HG02852 (cell line): ENCODE data around the gene PYGO1.
"Not testable (repeated sequence)": the region's sequence is repeated elsewhere in the genome, so short reads cannot be mapped to it uniquely, and the experiment has no call there.

Experiments
- ATAC-seq: cut with Tn5 transposase; IDR thresholded peaks from one replicate; pipeline ENCODE4 v1.9.1; 2021; ENCODE audit warnings: mild to moderate bottlenecking, moderate library complexity; ENCODE audit not compliant: unreplicated experiment

Gene PYGO1, protein sequence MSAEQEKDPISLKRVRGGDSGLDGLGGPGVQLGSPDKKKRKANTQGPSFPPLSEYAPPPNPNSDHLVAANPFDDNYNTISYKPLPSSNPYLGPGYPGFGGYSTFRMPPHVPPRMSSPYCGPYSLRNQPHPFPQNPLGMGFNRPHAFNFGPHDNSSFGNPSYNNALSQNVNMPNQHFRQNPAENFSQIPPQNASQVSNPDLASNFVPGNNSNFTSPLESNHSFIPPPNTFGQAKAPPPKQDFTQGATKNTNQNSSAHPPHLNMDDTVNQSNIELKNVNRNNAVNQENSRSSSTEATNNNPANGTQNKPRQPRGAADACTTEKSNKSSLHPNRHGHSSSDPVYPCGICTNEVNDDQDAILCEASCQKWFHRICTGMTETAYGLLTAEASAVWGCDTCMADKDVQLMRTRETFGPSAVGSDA

DNA sequence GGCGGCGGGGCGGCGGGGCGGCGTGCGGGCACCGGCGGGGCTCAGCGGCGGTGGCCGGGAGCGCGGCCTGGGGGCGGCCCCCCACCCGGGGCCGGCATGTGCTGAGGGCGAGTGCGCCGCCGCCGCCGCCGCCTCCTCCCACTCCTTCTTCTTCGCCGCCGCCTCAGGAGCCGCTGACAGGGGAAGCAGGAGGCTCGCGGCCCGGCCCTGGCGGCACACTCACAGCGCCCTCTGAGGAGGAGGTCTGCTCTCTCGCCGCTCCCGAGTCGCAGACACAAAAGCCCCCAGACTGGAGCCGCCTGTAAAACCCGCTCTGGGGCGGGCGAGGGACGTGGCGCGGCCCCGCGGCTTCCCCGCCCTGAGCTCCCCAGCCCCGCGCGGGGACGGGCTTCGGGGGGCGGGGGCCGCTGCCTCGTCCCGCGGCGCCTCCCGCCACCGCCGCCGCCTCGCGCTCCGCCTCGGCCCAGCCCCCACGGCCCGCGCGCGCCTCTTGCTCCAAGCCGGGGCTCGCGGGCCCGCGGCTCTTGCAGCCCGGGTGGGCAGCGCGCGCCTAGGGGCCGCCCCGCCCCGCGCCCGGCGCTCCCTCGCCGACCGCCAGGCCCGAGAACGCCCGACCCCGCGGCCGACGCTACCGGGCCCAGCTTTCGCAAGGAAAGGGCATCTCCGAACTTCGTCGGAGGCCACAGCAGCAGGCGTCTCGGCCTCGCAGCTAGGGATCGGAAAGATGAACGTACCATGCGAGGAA lies at the start of gene PYGO1:
PYGO1 (minus strand) TSS at position 276 of the 745 bp plus-strand sequence. CDS start 462 bp downstream, outside the sequence.
- ATAC-seq, result peak; percentile 76

DNA sequence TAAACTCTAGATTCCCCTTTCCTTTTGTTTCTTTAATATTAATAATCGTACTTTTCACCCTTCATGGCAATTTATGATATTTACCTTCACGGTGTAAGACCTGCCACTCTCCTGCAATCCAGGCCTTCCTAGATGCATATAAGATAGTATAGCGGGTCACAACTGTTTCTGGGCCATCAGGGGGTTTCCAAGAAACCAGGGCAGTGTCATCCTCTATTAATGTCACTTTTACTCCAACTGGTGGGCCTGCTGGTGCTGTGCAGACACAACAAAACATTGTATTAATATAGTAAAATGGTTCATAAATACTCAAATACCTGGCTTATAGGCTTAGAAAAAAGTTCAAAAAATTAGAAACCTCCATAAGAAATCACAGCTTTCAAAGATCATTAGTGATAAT lies 48.9 kb upstream of the PYGO1 start:
- ATAC-seq, result no peak

DNA sequence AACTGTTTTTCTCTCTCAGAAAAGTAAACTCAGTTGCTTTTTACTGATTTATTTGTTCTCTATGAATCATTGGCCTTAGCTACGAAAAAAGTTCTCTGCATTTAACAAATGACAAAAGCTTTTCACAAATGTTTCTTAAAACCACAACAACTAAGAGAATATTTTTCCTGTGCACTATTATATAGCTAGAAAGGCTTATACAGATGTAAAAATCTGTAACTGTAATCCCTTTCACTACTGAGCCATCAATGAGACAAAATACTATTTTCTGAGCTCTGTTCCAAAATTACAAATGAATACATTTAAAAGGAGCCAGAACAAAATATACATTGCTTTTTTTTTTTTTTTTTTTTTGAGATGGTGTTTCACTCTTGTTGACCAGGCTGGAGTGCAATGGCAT lies 45.6 kb upstream of the PYGO1 start:
- no peak for ATAC-seq

GRCh38 chr15:55632434-55632833 lies 44.3 kb upstream of the PYGO1 start:
- no peak for ATAC-seq

GRCh38 chr15:55630858-55631257 lies 42.7 kb upstream of the PYGO1 start:
- ATAC-seq, result no peak

- ATAC-seq, result no peak
These were observed 40.2 kb upstream of the PYGO1 start for GRCh38 chr15:55628369-55628730.

- no peak for ATAC-seq
These were observed 39.7 kb upstream of the PYGO1 start for GRCh38 chr15:55627730-55628368.

- no peak for ATAC-seq
These were observed 31.6 kb upstream of the PYGO1 start for GRCh38 chr15:55619783-55620182.

DNA sequence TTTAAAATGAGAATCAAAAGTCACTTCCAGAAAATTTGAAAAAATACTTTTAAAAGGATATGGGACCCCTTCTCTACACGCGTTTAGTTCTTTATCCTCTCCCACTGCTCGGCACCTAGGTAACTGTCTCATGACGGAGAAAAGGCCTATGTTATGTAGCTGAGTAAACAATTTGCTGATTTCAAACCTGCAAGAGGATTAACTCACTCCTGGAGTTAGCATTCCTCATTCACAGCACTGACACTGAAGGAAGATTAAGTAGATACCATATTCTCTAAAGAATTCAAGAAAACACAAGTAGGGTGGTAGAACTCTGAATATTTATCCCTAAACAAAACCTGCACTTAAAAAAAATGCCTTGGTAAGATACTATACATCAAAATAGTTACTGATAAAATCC lies 30.2 kb upstream of the PYGO1 start:
- ATAC-seq, result no peak

DNA sequence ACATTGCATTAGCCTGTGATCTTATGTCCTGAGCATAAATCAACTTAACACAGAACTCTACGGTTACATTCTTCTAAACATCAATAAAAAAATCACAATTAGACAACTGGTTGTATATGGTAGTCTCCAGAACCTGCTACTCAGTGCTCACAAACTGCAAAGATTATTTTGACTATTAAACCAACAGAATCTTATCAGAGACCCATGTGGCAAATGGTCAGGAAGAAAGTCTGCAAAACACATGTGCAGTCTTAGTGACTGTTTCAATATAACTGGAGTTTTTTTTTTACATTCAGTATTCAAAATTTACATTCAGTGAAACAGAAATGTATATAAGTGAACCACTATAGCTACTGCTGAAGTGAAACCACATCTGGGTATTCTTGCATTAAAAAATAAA lies 27.3 kb upstream of the PYGO1 start:
- no peak for ATAC-seq

DNA sequence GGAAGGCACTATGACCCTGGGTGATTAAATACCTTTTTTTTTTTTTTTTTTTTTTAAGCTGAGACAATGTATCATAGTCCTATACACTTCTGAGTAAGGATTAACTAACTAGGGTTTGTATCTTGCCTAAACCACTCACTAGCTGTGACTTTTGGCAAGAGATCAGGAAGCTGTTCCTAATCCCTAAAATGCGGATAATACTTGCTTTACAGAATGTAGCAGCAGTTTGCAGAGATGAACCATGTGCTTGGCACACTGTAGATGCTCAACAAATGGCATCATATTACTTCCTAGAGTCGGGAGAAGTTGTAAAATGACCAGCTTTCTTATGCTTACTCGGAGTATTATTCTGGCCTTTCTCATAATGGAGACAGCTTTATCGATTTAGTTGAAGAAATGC lies 25.6 kb upstream of the PYGO1 start:
- no peak for ATAC-seq

- no peak for ATAC-seq
These were observed 18.1 kb upstream of the PYGO1 start for GRCh38 chr15:55606214-55606613.

GRCh38 chr15:55601374-55601773 lies 13.2 kb upstream of the PYGO1 start:
- ATAC-seq, result no peak

- no peak for ATAC-seq
These were observed 11.3 kb upstream of the PYGO1 start for GRCh38 chr15:55599439-55599838.

DNA sequence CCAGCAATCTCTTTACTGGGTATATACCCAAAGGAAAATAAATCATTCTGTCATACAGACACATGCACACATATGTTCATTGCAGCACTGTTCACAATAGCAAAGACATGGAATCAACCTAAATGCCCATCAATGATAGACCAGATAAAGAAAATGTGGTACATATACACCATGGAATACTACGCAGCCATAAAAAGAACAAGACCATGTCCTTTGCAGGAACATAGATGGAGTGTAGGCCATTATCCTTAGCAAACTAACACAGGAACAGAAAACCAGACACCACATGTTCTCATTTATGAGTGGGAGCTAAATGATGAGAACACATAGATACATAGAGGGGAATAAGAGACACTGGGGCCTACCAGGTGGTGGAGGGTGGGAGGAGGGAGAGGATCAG lies 4.9 kb upstream of the PYGO1 start:
- not testable (repeated sequence) for ATAC-seq

- no peak for ATAC-seq
These were observed 2.6 kb upstream of the PYGO1 start for GRCh38 chr15:55590788-55591187.

- ATAC-seq, result no peak
These were observed 1.1 kb upstream of the PYGO1 start for GRCh38 chr15:55589287-55589686.

DNA sequence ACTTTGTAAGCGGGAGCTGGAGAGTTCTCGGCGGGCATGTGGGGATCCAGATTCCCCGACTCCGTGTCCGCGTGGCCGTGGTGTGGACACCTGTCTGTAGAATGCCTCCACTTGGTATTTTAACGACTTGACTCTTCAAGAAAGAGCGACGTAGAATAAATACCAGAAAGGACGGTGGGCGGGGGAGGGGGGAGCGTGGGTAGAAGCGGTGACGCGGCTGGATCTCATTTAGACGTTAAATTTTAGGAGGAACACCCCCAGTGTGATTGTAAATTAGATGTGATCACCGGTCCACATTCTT lies 620 bp upstream of the PYGO1 start:
- no peak for ATAC-seq

- ATAC-seq, result peak; percentile 28
These were observed 650 bp downstream of the PYGO1 start for GRCh38 chr15:55587321-55588069.

GRCh38 chr15:55586808-55587207 lies 1.3 kb downstream of the PYGO1 start:
- no peak for ATAC-seq

GRCh38 chr15:55576943-55577342 lies 11.2 kb downstream of the PYGO1 start:
- no peak for ATAC-seq
